Measurements from ENCODE around the gene ZER1. TPM values are rescaled to one million over a fixed set of nuclear protein-coding genes. Genes with fewer than 3 reads are reported as not detected.

ZER1 gene
- total RNA-seq, 4 donors from 2014 or later, result 16.1 to 52.0 (median 21.2) TPM

GRCh38 chr9:128774804-128775203 lies 3.1 kb upstream of the ZER1 start:
- no peaks in the 10 kb centered on the region for H3K36me3 ChIP-seq
- intact Hi-C loops (cut with DNase I; ENCODE audit: low total_unique reads), result no loop called here
- TF ChIP-seq CTCF (IDR thresholded peaks at IDR 0.05) (no peak), POLR2A (IDR thresholded peaks at IDR 0.05) (no peak)
- H3K4me1 ChIP-seq, result no peaks in the 10 kb centered on the region
- no peak overlapping the region for H3K4me3 ChIP-seq
- no peaks in the 10 kb centered on the region for H3K9me3 ChIP-seq
- no peak overlapping the region for H3K27ac ChIP-seq
- no peaks in the 10 kb centered on the region for H3K27me3 ChIP-seq
- DNase-seq, result no peak

- Histone ChIP-seq H3K27me3 (no peaks in the 10 kb centered on the region), H3K4me1 (no peaks in the 10 kb centered on the region)
Measured at GRCh38 chr9:128773049-128773448, 1.3 kb upstream of the ZER1 start.

GRCh38 chr9:128771094-128771721 lies 519 bp downstream of the ZER1 start:
- Histone ChIP-seq H3K4me1 (no peaks in the 10 kb centered on the region), H3K9me3 (no peaks in the 10 kb centered on the region), H3K4me3 (peak overlapping the region; percentile 94 to 95), H3K27ac (peak overlapping the region; percentile 90 to 91), H3K36me3 (no peaks in the 10 kb centered on the region), H3K27me3 (no peaks in the 10 kb centered on the region)
- intact Hi-C loops (cut with DNase I; ENCODE audit: low total_unique reads), result no loop called here
- no peak for DNase-seq
- TF ChIP-seq POLR2A (IDR thresholded peaks at IDR 0.05) (no peak), CTCF (IDR thresholded peaks at IDR 0.05) (no peak)

More at GRCh38 chr9:128773049-128773448, 1.3 kb upstream of the ZER1 start:
- Histone ChIP-seq H3K27ac (no peak overlapping the region), H3K4me3 (no peak overlapping the region), H3K9me3 (no peaks in the 10 kb centered on the region), H3K36me3 (no peaks in the 10 kb centered on the region)
- intact Hi-C loops (cut with DNase I; ENCODE audit: low total_unique reads), result no loop called here
- no peak for TF ChIP-seq POLR2A (IDR thresholded peaks at IDR 0.05)
- no peak for TF ChIP-seq CTCF (IDR thresholded peaks at IDR 0.05)
- no peak for DNase-seq

GRCh38 chr9:128770286-128771030 lies 1.3 kb downstream of the ZER1 start:
- H3K4me1 ChIP-seq, result no peaks in the 10 kb centered on the region
- peak overlapping the region; percentile 90 to 91 for H3K27ac ChIP-seq
- TF ChIP-seq CTCF (IDR thresholded peaks at IDR 0.05) (no peak), POLR2A (IDR thresholded peaks at IDR 0.05) (no peak)
- no peak for DNase-seq
- no peaks in the 10 kb centered on the region for H3K9me3 ChIP-seq
- H3K27me3 ChIP-seq, result no peaks in the 10 kb centered on the region
- H3K36me3 ChIP-seq, result no peaks in the 10 kb centered on the region
- intact Hi-C loops (cut with DNase I; ENCODE audit: low total_unique reads), result no loop called here
- peak overlapping the region; percentile 94 to 95 for H3K4me3 ChIP-seq

GRCh38 chr9:128768606-128769005 lies 3.1 kb downstream of the ZER1 start:
- intact Hi-C loops (cut with DNase I; ENCODE audit: low total_unique reads), result no loop called here
- Histone ChIP-seq H3K36me3 (no peaks in the 10 kb centered on the region), H3K27me3 (no peaks in the 10 kb centered on the region), H3K4me1 (no peaks in the 10 kb centered on the region), H3K27ac (no peak overlapping the region), H3K4me3 (no peak overlapping the region), H3K9me3 (no peaks in the 10 kb centered on the region)
- TF ChIP-seq POLR2A (IDR thresholded peaks at IDR 0.05) (no peak), CTCF (IDR thresholded peaks at IDR 0.05) (no peak)
- DNase-seq, result no peak

All from uterus (tissue), 4 donors.